ENCODE data around the gene ZNF550. TPM values are rescaled to one million over a fixed set of nuclear protein-coding genes. Genes with fewer than 3 reads are reported as not detected.
A peak's percentile ranks its signal among the peaks of the same experiment; 100 is the strongest.

ZNF550 gene
- polyA plus RNA-seq, 2 of the 4 experiments (the other 2 are of a cell fraction): 4.7 to 8.7 TPM

- peak in 1 of 2 experiments; percentile 57; a peak in 1 of 5 replicates for TF ChIP-seq JUN (IDR thresholded peaks at IDR 0.05)
- peak; percentile 76 for TF ChIP-seq MAX (IDR thresholded peaks at IDR 0.05)
- TF ChIP-seq KDM1A (IDR thresholded peaks at IDR 0.05; ENCODE audit: low read depth): no peak
- peak; percentile 64 for TF ChIP-seq CHD2 (IDR thresholded peaks at IDR 0.05; ENCODE audit: low read length, partially characterized antibody)
Observed at GRCh38 chr19:57578487-57579205, 19.0 kb upstream of the ZNF550 start, which contains the start of gene ZNF416 (continued).

- Histone ChIP-seq H3K9me3 (peaks cover 96% of the 10 kb centered on the region), H3K4me2 (no peak overlapping the region), H3K4me1 (no peaks in the 10 kb centered on the region), H3K27ac (no peak overlapping the region), H3K4me3 (no peak overlapping the region)
- DNase-seq (ENCODE audit: low read depth in 1 of 2, low spot score in 1 of 2) (no peak), ATAC-seq (no peak), FAIRE-seq (no peak)
- POLR2A ChIA-PET: no interaction called here
- TF ChIP-seq MAFK (IDR thresholded peaks at IDR 0.05; ENCODE audit: partially characterized antibody) (peak; percentile 85), KDM1A (IDR thresholded peaks at IDR 0.05; ENCODE audit: low read depth) (no peak), HOXB13 (CRISPR knock-in tag; IDR thresholded peaks at IDR 0.05; ENCODE audit: low read depth) (no peak), ZSCAN20 (CRISPR knock-in tag; IDR thresholded peaks at IDR 0.05) (no peak), JUN (IDR thresholded peaks at IDR 0.05) (no peak), ZNF302 (CRISPR knock-in tag; IDR thresholded peaks at IDR 0.05) (no peak), CEBPB (IDR thresholded peaks at IDR 0.05) (no peak)
- CTCF ChIA-PET: no interaction called here
Observed at GRCh38 chr19:57576661-57577060, 17.0 kb upstream of the ZNF550 start.

- POLR2A ChIA-PET: no interaction called here
- Histone ChIP-seq H3K4me1 (no peaks in the 10 kb centered on the region), H3K27ac (no peak overlapping the region), H3K4me3 (no peak overlapping the region), H3K9me3 (peaks cover 100% of the 10 kb centered on the region), H3K4me2 (no peak overlapping the region)
- TF ChIP-seq EHF (CRISPR knock-in tag; IDR thresholded peaks at IDR 0.05) (no peak), NR3C1 (IDR thresholded peaks at IDR 0.05) (no peak)
- FAIRE-seq (no peak), DNase-seq (ENCODE audit: low read depth in 1 of 2, low spot score in 1 of 2) (no peak), ATAC-seq (no peak)
- CTCF ChIA-PET: no interaction called here
- 95% methylated on average over 3 of the region's 3 CpGs for WGBS (ENCODE audit: missing lambda C conversion rate)
Observed at GRCh38 chr19:57572415-57572947, 12.8 kb upstream of the ZNF550 start.

GRCh38 chr19:57570707-57571106 lies 11.0 kb upstream of the ZNF550 start:
- FAIRE-seq: no peak
- ATAC-seq: no peak
- CTCF ChIA-PET: no interaction called here
- Histone ChIP-seq H3K4me2 (no peak overlapping the region), H3K27ac (no peak overlapping the region), H3K4me1 (no peaks in the 10 kb centered on the region), H3K9me3 (peaks cover 100% of the 10 kb centered on the region), H3K4me3 (no peak overlapping the region)
- TF ChIP-seq CHD4 (IDR thresholded peaks at IDR 0.05; ENCODE audit: borderline replicate concordance): no peak
- no peak for TF ChIP-seq BCL3 (IDR thresholded peaks at IDR 0.05)
- no peak for TF ChIP-seq JUN (IDR thresholded peaks at IDR 0.05)
- TF ChIP-seq HES2 (IDR thresholded peaks at IDR 0.05): no peak
- no peak for TF ChIP-seq CTCF (IDR thresholded peaks at IDR 0.05)
- no peak for TF ChIP-seq MAZ (IDR thresholded peaks at IDR 0.05; ENCODE audit: borderline replicate concordance, low read depth, low read length)
- no peak for TF ChIP-seq RARB (CRISPR knock-in tag; IDR thresholded peaks at IDR 0.05)
- TF ChIP-seq POLR2A (IDR thresholded peaks at IDR 0.05; ENCODE audit: low read length): no peak
- no peak for TF ChIP-seq FOXS1 (CRISPR knock-in tag; IDR thresholded peaks at IDR 0.05)
- TF ChIP-seq SMC3 (IDR thresholded peaks at IDR 0.05): no peak
- TF ChIP-seq MAX (IDR thresholded peaks at IDR 0.05): no peak
- TF ChIP-seq CEBPB (IDR thresholded peaks at IDR 0.05): no peak
- no peak for TF ChIP-seq ZC3H11A (IDR thresholded peaks at IDR 0.05)
- no peak for TF ChIP-seq CHD2 (IDR thresholded peaks at IDR 0.05; ENCODE audit: low read length, partially characterized antibody)
- TF ChIP-seq NFE2L2 (conservative IDR thresholded peaks at IDR 0.05; ENCODE audit: low read length): no peak
- TF ChIP-seq POLR2AphosphoS2 (conservative IDR thresholded peaks at IDR 0.05; ENCODE audit: low read length): no peak
- no peak for TF ChIP-seq ZFP36 (IDR thresholded peaks at IDR 0.05; ENCODE audit: borderline replicate concordance, partially characterized antibody)
- no peak for TF ChIP-seq BHLHE40 (IDR thresholded peaks at IDR 0.05; ENCODE audit: low read depth, low read length)
- POLR2A ChIA-PET: no interaction called here
- no peak for DNase-seq (ENCODE audit: low read depth in 1 of 2, low spot score in 1 of 2)

Data from A549 (cell line).